Liver (tissue), 9 donors: ENCODE data around the gene CNR2. TPM values are rescaled to one million over a fixed set of nuclear protein-coding genes. Genes with fewer than 3 reads are reported as not detected.

ENCODE experiments used
- DNase-seq: peaks from one replicate; pipeline ENCODE4 v3.0.0-alpha.2; 2017; ENCODE audit warnings: low spot score
- H3K27ac ChIP-seq, 2 donors: one replicate each; pipeline ENCODE4 v1.7.0; 2013; ENCODE audit warnings: inconsistent platforms in 2 of 2, low read length in 2 of 2, control low read depth in 1 of 2, low read depth in 1 of 2, mild to moderate bottlenecking in 1 of 2
- H3K27me3 ChIP-seq, 4 donors: one replicate each; pipeline versions ENCODE4 v1.6.1 to v1.7.0; 2013; ENCODE audit warnings: low read length in 3 of 4, inconsistent platforms in 1 of 4, mild to moderate bottlenecking in 1 of 4, moderate library complexity in 1 of 4; ENCODE audit not compliant: control insufficient read depth in 4 of 4, insufficient read depth in 4 of 4
- H3K36me3 ChIP-seq, 4 donors: one replicate each; pipeline versions ENCODE4 v1.6.1 to v1.7.0; 2013; ENCODE audit warnings: low read length in 3 of 4, mild to moderate bottlenecking in 3 of 4, low read depth in 1 of 4, moderate library complexity in 1 of 4; ENCODE audit not compliant: control insufficient read depth in 4 of 4, insufficient read depth in 3 of 4
- H3K4me1 ChIP-seq, 4 donors: one replicate each; pipeline versions ENCODE4 v1.6.1 to v1.7.0; 2013; ENCODE audit warnings: low read length in 3 of 4, mild to moderate bottlenecking in 3 of 4, moderate library complexity in 1 of 4; ENCODE audit not compliant: control insufficient read depth in 4 of 4, insufficient read depth in 4 of 4
- H3K4me3 ChIP-seq, 3 donors: one replicate each; pipeline versions ENCODE4 v1.6.1 to v1.7.0; 2013; ENCODE audit warnings: low read length in 3 of 3, control low read depth in 1 of 3, low read depth in 1 of 3, mild to moderate bottlenecking in 1 of 3
- H3K9ac ChIP-seq, 2 donors: one replicate each; pipeline ENCODE4 v1.7.0; 2013; ENCODE audit warnings: low read length in 2 of 2, mild to moderate bottlenecking in 2 of 2, moderate library complexity in 2 of 2, control low read depth in 1 of 2, low read depth in 1 of 2
- H3K9me3 ChIP-seq, 4 donors: one replicate each; pipeline versions ENCODE4 v1.6.1 to v1.7.0; 2013; ENCODE audit warnings: low read length in 3 of 4; ENCODE audit not compliant: control insufficient read depth in 4 of 4
- EGR1 ChIP-seq, 2 donors: IDR thresholded peaks; 2 replicates each; pipeline ENCODE4 v1.6.1; 2016 to 2018; ENCODE audit warnings: antibody characterized with exemption in 2 of 2, low read depth in 2 of 2
- FOXA2 ChIP-seq: IDR thresholded peaks from 2 replicates; pipeline ENCODE4 v1.6.1; 2016; ENCODE audit warnings: antibody characterized with exemption
- GABPA ChIP-seq, 2 donors: IDR thresholded peaks in 1 of 2; conservative IDR thresholded peaks in 1 of 2; 2 replicates each; pipeline ENCODE4 v1.6.1; 2016; ENCODE audit warnings: antibody characterized with exemption in 2 of 2, mild to moderate bottlenecking in 1 of 2, moderate library complexity in 1 of 2
- HNF4A ChIP-seq, 2 donors: conservative IDR thresholded peaks; 2 replicates each; pipeline ENCODE4 v1.6.1; 2016; ENCODE audit warnings: antibody characterized with exemption in 2 of 2, mild to moderate bottlenecking in 2 of 2
- HNF4G ChIP-seq: IDR thresholded peaks from 2 replicates; pipeline ENCODE4 v1.6.1; 2016; ENCODE audit warnings: antibody characterized with exemption
- RAD21 ChIP-seq, 2 donors: IDR thresholded peaks; 2 replicates each; pipeline ENCODE4 v1.6.1; 2016; ENCODE audit warnings: antibody characterized with exemption in 2 of 2, mild to moderate bottlenecking in 2 of 2
- RXRA ChIP-seq, 2 donors: IDR thresholded peaks; 2 replicates each; pipeline ENCODE4 v1.6.1; 2017 to 2018; ENCODE audit warnings: antibody characterized with exemption in 2 of 2, mild to moderate bottlenecking in 1 of 2
- SP1 ChIP-seq: IDR thresholded peaks from 2 replicates; pipeline ENCODE4 v1.6.1; 2018; ENCODE audit warnings: antibody characterized with exemption, mild to moderate bottlenecking
- TAF1 ChIP-seq: conservative IDR thresholded peaks from 2 replicates; pipeline ENCODE4 v1.6.1; 2016; ENCODE audit warnings: antibody characterized with exemption, mild to moderate bottlenecking
- YY1 ChIP-seq: IDR thresholded peaks from 2 replicates; pipeline ENCODE4 v1.6.1; 2016; ENCODE audit warnings: antibody characterized with exemption, mild to moderate bottlenecking
- WGBS: extraction: QIAGEN DNeasy Blood & Tissue Kit; methylation state at CpG from one replicate; pipeline ENCODE4 v1.1.7; 2013; 5-methylcytosine and 5-hydroxymethylcytosine counted together
- polyA plus RNA-seq, 2 donors: library from polyadenylated mRNA; stranded (reverse) in 1 of 2; unstranded in 1 of 2; fragments of 200-250 nt in 1 of 2; fragments of >200 nt in 1 of 2; fragmentation: Nextera tagmentation in 1 of 2; extraction: Ambion mirVana in 1 of 2; gene quantifications; one replicate each; pipeline versions ENCODE4 v1.2.1 to v1.2.3, GENCODE V29; 2013 to 2015
- total RNA-seq, 2 donors: library from RNA; depleted of rRNA; stranded (reverse); fragments of >200 nt; gene quantifications; one replicate each; pipeline ENCODE4 v1.2.3, GENCODE V29; 2014
- TF ChIP-seq, protein P1 (sequence below): IDR thresholded peaks from 2 replicates; pipeline ENCODE4 v1.6.1; 2016; ENCODE audit warnings: antibody characterized with exemption
- TF ChIP-seq, protein P2 (sequence below): IDR thresholded peaks from 2 replicates; pipeline ENCODE4 v1.6.1; 2016; ENCODE audit warnings: antibody characterized with exemption
- TF ChIP-seq, protein P3 (sequence below): IDR thresholded peaks from 2 replicates; pipeline ENCODE4 v1.6.1; 2016; ENCODE audit warnings: antibody characterized with exemption, mild to moderate bottlenecking
- TF ChIP-seq, protein P4 (sequence below): IDR thresholded peaks from 2 replicates; pipeline ENCODE4 v1.6.1; 2016; ENCODE audit warnings: antibody characterized with exemption
- TF ChIP-seq, protein P5 (sequence below): fragments of 150-350 bp; IDR thresholded peaks from 2 replicates; pipeline ENCODE4 v1.5.1; 2017; ENCODE audit warnings: improper control_type of control experiment, low read depth, low read length; ENCODE audit not compliant: missing input control
- donor health status: healthy.
- donor health status: healthy.
- donor health status: healthy.
- donor health status: healthy.
- donor health status: healthy.

The CNR2 gene
- total and polyA plus RNA-seq, 4 donors = 0.03 to 0.28 (median 0.09) TPM

DNA sequence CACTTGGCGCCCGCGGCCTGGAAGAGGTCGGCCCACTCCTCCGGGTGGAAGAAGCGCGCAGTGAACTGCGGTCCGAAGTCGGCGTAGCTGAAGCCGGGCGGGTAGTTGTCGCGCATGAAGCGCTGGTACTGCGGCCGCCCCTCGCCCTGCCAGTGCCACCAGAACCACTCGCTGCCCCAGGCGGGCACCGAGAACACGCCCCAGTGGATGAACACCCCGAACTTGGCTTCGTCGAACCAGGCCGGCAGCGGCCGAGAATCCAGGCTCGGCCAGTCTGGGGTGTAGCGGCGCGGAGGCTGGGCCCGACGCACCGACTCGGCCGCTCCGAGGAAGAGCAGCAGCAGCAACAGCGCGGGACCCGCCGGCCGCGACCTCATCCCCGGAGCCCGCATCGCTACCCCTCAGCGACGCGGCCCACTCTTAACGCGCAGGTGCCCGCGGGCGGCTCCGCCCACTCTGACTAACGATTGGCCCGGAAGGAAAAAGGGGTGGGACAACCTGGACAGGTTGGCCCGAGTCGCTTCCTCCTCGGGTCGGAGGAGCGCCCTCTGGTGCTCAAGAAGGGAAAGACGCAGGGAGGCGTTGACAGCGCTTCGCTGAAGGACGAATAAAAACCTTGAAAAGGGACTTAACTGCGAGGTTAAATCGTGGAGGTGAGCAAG lies 45.1 kb downstream of the CNR2 start, which contains the start of gene FUCA1 (continued):
- TF ChIP-seq TAF1 = no peak
- peak; percentile 83 to 92 for TF ChIP-seq RAD21 (IDR thresholded peaks at IDR 0.05)
- peak in 1 of 2 donors; percentile 67 for TF ChIP-seq GABPA (IDR thresholded peaks at IDR 0.05 in 1 of 2, conservative IDR thresholded peaks at IDR 0.05 in 1 of 2)
- TF ChIP-seq FOXA2 = no peak
- peak; percentile 21 to 44 for TF ChIP-seq HNF4A (conservative IDR thresholded peaks at IDR 0.05)
- TF ChIP-seq, protein P1, sequence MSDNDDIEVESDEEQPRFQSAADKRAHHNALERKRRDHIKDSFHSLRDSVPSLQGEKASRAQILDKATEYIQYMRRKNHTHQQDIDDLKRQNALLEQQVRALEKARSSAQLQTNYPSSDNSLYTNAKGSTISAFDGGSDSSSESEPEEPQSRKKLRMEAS = no peak

DNA sequence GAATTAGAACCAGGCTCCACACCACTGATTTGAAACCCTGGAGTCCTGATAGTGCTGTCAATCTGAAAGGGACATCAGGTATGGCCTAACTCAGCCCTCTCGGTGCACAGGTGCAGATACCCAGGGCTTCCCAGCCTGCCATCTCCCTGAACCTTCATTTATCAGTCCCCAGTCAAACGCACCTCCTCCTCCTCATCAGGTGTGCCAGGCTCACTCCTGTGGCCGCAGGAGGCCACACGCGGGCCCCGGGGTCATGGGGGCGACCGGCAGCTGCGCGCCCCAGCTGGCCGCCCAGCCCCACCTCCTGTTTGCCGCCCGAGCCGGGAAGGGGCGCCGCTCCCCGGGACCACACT lies 45.6 kb downstream of the CNR2 start:
- Histone ChIP-seq H3K27ac (no peak overlapping the region), H3K9ac (no peak overlapping the region), H3K27me3 (no peaks in the 10 kb centered on the region), H3K4me1 (peaks cover 8 to 22% (median 15%) of the 10 kb centered on the region in 4 donors), H3K4me3 (peak overlapping the region; percentile 79 to 87 (median 85)), H3K9me3 (no peaks in the 10 kb centered on the region), H3K36me3 (peaks cover 0 to 10% (median 3%) of the 10 kb centered on the region in 4 donors)
- no peak for DNase-seq
- TF ChIP-seq YY1 (no peak), RAD21 (IDR thresholded peaks at IDR 0.05) (no peak), HNF4G (no peak), GABPA (IDR thresholded peaks at IDR 0.05 in 1 of 2, conservative IDR thresholded peaks at IDR 0.05 in 1 of 2) (no peak), EGR1 (IDR thresholded peaks at IDR 0.05; ENCODE audit: low read depth in 2 of 2) (no peak), FOXA2 (no peak), HNF4A (conservative IDR thresholded peaks at IDR 0.05) (no peak), RXRA (IDR thresholded peaks at IDR 0.05) (no peak), TAF1 (no peak), SP1 (no peak)
- TF ChIP-seq, protein P2, sequence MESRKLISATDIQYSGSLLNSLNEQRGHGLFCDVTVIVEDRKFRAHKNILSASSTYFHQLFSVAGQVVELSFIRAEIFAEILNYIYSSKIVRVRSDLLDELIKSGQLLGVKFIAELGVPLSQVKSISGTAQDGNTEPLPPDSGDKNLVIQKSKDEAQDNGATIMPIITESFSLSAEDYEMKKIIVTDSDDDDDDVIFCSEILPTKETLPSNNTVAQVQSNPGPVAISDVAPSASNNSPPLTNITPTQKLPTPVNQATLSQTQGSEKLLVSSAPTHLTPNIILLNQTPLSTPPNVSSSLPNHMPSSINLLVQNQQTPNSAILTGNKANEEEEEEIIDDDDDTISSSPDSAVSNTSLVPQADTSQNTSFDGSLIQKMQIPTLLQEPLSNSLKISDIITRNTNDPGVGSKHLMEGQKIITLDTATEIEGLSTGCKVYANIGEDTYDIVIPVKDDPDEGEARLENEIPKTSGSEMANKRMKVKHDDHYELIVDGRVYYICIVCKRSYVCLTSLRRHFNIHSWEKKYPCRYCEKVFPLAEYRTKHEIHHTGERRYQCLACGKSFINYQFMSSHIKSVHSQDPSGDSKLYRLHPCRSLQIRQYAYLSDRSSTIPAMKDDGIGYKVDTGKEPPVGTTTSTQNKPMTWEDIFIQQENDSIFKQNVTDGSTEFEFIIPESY = no peak
- TF ChIP-seq, protein P1 = no peak
- TF ChIP-seq, protein P3, sequence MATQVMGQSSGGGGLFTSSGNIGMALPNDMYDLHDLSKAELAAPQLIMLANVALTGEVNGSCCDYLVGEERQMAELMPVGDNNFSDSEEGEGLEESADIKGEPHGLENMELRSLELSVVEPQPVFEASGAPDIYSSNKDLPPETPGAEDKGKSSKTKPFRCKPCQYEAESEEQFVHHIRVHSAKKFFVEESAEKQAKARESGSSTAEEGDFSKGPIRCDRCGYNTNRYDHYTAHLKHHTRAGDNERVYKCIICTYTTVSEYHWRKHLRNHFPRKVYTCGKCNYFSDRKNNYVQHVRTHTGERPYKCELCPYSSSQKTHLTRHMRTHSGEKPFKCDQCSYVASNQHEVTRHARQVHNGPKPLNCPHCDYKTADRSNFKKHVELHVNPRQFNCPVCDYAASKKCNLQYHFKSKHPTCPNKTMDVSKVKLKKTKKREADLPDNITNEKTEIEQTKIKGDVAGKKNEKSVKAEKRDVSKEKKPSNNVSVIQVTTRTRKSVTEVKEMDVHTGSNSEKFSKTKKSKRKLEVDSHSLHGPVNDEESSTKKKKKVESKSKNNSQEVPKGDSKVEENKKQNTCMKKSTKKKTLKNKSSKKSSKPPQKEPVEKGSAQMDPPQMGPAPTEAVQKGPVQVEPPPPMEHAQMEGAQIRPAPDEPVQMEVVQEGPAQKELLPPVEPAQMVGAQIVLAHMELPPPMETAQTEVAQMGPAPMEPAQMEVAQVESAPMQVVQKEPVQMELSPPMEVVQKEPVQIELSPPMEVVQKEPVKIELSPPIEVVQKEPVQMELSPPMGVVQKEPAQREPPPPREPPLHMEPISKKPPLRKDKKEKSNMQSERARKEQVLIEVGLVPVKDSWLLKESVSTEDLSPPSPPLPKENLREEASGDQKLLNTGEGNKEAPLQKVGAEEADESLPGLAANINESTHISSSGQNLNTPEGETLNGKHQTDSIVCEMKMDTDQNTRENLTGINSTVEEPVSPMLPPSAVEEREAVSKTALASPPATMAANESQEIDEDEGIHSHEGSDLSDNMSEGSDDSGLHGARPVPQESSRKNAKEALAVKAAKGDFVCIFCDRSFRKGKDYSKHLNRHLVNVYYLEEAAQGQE = no peak
- TF ChIP-seq, protein P4, sequence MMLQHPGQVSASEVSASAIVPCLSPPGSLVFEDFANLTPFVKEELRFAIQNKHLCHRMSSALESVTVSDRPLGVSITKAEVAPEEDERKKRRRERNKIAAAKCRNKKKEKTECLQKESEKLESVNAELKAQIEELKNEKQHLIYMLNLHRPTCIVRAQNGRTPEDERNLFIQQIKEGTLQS = no peak
- TF ChIP-seq, protein P5, sequence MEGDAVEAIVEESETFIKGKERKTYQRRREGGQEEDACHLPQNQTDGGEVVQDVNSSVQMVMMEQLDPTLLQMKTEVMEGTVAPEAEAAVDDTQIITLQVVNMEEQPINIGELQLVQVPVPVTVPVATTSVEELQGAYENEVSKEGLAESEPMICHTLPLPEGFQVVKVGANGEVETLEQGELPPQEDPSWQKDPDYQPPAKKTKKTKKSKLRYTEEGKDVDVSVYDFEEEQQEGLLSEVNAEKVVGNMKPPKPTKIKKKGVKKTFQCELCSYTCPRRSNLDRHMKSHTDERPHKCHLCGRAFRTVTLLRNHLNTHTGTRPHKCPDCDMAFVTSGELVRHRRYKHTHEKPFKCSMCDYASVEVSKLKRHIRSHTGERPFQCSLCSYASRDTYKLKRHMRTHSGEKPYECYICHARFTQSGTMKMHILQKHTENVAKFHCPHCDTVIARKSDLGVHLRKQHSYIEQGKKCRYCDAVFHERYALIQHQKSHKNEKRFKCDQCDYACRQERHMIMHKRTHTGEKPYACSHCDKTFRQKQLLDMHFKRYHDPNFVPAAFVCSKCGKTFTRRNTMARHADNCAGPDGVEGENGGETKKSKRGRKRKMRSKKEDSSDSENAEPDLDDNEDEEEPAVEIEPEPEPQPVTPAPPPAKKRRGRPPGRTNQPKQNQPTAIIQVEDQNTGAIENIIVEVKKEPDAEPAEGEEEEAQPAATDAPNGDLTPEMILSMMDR = no peak
- WGBS = 1% methylated on average over 17 of the region's 17 CpGs
